ENCODE measurements around the gene GCG. TPM values are rescaled to one million over a fixed set of nuclear protein-coding genes. Genes with fewer than 3 reads are reported as not detected.

The GCG gene
- total and polyA plus RNA-seq, 7 donors, result 9.0 to 26.6 (median 10.6) TPM; not detected in 4

DNA sequence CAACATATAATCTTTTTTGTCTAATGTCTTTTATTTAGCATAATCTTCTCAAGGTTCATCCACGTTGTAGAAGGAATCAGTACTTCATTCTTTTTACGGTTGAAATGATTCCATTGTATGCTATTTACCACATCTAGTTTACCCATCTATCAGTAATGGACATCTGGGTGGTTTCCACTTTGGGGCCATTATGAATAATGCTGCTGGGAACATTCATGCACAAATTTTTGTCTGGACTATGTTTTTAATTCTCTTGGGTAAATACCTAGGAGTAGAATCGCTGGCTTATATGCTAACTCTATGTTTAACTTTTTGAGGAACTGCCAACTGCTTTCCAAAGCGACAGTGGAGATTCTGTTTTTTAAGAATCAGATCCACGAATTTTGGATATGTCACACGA is 7.4 kb upstream of the GCG start:
- Histone ChIP-seq H3K36me3 (no peaks in the 10 kb centered on the region), H3K27ac (no peak overlapping the region), H3K4me1 (no peaks in the 10 kb centered on the region), H3K4me3 (no peak overlapping the region), H3K9me3 (no peaks in the 10 kb centered on the region), H3K27me3 (no peaks in the 10 kb centered on the region)
- TF ChIP-seq POLR2A (IDR thresholded peaks at IDR 0.05) (no peak), POLR2AphosphoS5 (IDR thresholded peaks at IDR 0.05) (no peak), EP300 (IDR thresholded peaks at IDR 0.05) (no peak)
- TF ChIP-seq, protein P1, sequence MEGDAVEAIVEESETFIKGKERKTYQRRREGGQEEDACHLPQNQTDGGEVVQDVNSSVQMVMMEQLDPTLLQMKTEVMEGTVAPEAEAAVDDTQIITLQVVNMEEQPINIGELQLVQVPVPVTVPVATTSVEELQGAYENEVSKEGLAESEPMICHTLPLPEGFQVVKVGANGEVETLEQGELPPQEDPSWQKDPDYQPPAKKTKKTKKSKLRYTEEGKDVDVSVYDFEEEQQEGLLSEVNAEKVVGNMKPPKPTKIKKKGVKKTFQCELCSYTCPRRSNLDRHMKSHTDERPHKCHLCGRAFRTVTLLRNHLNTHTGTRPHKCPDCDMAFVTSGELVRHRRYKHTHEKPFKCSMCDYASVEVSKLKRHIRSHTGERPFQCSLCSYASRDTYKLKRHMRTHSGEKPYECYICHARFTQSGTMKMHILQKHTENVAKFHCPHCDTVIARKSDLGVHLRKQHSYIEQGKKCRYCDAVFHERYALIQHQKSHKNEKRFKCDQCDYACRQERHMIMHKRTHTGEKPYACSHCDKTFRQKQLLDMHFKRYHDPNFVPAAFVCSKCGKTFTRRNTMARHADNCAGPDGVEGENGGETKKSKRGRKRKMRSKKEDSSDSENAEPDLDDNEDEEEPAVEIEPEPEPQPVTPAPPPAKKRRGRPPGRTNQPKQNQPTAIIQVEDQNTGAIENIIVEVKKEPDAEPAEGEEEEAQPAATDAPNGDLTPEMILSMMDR (IDR thresholded peaks at IDR 0.05), result no peak
- WGBS, 2 donors, result 87 to 89% methylated on average over 6 of the region's 6 CpGs
- intact Hi-C loops (cut with DNase I), result no loop called here
- DNase-seq, result no peak

DNA sequence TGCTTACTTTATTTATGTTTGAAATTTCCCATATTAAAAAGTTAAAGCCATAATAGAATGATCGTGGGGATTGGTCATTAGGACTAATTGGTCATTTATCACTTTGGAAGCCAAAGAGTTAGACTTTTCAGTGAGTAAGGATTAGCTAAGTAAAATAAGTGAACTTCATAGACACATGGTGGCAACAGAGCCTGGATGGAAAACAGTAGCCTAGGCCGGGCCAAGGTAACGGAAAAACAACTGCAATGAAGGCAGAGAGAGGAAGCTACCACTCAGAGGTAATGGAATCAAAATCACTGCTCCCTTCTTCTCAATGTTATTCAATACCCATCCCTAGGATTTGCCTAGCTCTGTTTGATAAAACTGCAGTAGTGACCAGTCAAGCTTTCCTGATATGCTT is 4.1 kb upstream of the GCG start:
- Histone ChIP-seq H3K9me3 (no peaks in the 10 kb centered on the region), H3K36me3 (no peaks in the 10 kb centered on the region), H3K27me3 (no peaks in the 10 kb centered on the region), H3K27ac (no peak overlapping the region), H3K4me1 (no peaks in the 10 kb centered on the region), H3K4me3 (no peak overlapping the region)
- intact Hi-C loops (cut with DNase I), result no loop called here
- TF ChIP-seq EP300 (IDR thresholded peaks at IDR 0.05) (no peak), POLR2A (IDR thresholded peaks at IDR 0.05) (no peak), POLR2AphosphoS5 (IDR thresholded peaks at IDR 0.05) (no peak)
- TF ChIP-seq, protein P1 (IDR thresholded peaks at IDR 0.05), result no peak
- WGBS, 2 donors, result 86% methylated on average over 3 of the region's 3 CpGs
- no peak for DNase-seq

DNA sequence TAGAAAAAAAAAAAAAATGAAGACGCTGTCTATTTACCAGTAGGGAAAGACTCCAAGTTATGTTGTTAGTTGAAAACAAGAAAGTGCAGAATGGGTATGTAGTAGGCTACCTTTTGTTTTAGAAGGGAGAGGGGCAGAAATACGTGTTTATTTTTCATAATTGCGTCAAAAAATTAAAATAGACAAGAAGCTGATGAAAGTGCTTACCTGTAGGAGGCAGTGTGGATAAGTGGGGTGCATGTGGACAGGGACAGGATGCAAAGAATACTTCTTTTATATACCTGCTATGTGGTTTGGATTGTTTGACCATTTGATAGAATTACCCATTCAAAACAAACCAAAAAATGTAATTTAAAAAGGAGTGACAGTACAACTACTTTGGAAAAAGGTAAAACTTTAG is 3.0 kb upstream of the GCG start:
- intact Hi-C loops (cut with DNase I), result no loop called here
- Histone ChIP-seq H3K27ac (no peak overlapping the region), H3K9me3 (no peaks in the 10 kb centered on the region), H3K4me1 (no peaks in the 10 kb centered on the region), H3K36me3 (no peaks in the 10 kb centered on the region), H3K4me3 (no peak overlapping the region), H3K27me3 (no peaks in the 10 kb centered on the region)
- no peak for TF ChIP-seq EP300 (IDR thresholded peaks at IDR 0.05)
- TF ChIP-seq POLR2AphosphoS5 (IDR thresholded peaks at IDR 0.05), result no peak
- TF ChIP-seq POLR2A (IDR thresholded peaks at IDR 0.05), result no peak
- TF ChIP-seq, protein P1 (IDR thresholded peaks at IDR 0.05), result no peak
- 41 to 82% methylated on average over 3 of the region's 3 CpGs for WGBS, 2 donors
- no peak for DNase-seq

DNA sequence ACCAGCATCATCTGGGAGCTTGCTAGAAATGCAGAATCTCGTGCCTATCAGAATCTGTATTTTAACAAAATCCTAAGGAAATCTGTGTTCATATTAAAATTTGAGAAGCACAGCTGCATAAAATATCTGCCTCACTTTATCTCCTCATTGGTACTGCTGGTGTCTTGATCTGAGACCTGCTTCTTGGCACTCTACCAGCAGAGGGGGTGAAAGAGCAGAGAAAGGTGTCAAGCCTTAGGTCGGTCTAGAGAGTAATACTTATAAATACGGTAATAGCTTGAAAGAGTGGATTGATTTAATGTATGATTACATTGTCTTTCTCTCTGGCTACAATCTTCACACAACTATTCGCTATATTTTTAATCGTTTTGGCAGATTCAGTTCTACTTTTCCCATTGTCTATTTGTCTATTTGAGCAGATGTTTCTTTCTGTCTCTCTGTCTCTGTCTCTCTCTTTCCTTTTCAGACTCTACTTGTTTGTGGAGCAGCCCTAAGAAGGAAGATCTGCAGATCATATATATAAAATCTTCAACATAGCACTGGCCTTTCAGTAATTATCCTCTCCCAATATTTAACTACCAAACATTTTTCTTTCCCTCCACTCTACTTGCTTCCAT is 1.7 kb upstream of the GCG start:
- Histone ChIP-seq H3K27me3 (no peaks in the 10 kb centered on the region), H3K4me3 (no peak overlapping the region), H3K9me3 (no peaks in the 10 kb centered on the region), H3K36me3 (no peaks in the 10 kb centered on the region), H3K4me1 (no peaks in the 10 kb centered on the region), H3K27ac (no peak overlapping the region)
- intact Hi-C loops (cut with DNase I), result loop anchor here (5.0 kb wide), 1 partner anchor 149 kb away; no protein-coding TSS in a partner anchor
- WGBS, 2 donors, result 3 to 8% methylated on average over 5 of the region's 5 CpGs
- peak; percentile 67 for DNase-seq
- TF ChIP-seq POLR2AphosphoS5 (IDR thresholded peaks at IDR 0.05) (no peak), EP300 (IDR thresholded peaks at IDR 0.05) (no peak)
- TF ChIP-seq, protein P1 (IDR thresholded peaks at IDR 0.05), result peak in 1 of 4 experiments; percentile 8

DNA sequence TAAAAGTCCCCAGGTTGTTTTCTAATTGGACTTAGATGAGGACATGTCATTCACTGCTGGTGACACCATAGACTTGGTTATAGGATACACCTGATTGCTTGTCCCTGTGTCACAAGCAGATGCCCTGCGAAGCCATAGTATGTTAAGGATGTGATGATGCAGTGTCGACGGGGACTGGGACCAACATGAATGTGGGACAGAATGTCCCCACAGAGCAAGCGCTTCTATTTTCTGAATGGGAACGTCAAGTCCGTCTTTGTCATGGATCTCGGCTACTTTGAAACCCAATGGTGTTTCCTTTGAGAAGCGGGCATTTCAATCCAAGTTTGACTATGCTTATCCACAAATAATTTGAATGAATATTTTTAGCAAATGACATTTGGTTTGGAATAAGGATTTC is 2.1 kb downstream of the GCG start:
- Histone ChIP-seq H3K4me3 (no peak overlapping the region), H3K27me3 (no peaks in the 10 kb centered on the region), H3K27ac (no peak overlapping the region), H3K36me3 (no peaks in the 10 kb centered on the region), H3K4me1 (no peaks in the 10 kb centered on the region), H3K9me3 (no peaks in the 10 kb centered on the region)
- 93 to 97% methylated on average over 8 of the region's 8 CpGs for WGBS, 2 donors
- TF ChIP-seq, protein P1 (IDR thresholded peaks at IDR 0.05), result no peak
- no peak for TF ChIP-seq POLR2A (IDR thresholded peaks at IDR 0.05)
- no peak for TF ChIP-seq EP300 (IDR thresholded peaks at IDR 0.05)
- TF ChIP-seq POLR2AphosphoS5 (IDR thresholded peaks at IDR 0.05), result no peak
- intact Hi-C loops (cut with DNase I), result loop anchor here (5.0 kb wide), 1 partner anchor 152 kb away; no protein-coding TSS in a partner anchor
- no peak for DNase-seq

Data from sigmoid colon (tissue), 7 donors.